GM19452 (cell line): ENCODE data around the gene XAF1.
"Not testable (repeated sequence)": the region's sequence is repeated elsewhere in the genome, so short reads cannot be mapped to it uniquely, and the experiment has no call there.

Experiments used
- ATAC-seq: cut with Tn5 transposase; IDR thresholded peaks from one replicate; pipeline ENCODE4 v1.9.1; 2021; ENCODE audit not compliant: unreplicated experiment

Gene XAF1

GRCh38 chr17:6797718-6798351 lies 42.0 kb downstream of the XAF1 start:
- ATAC-seq, result no peak

- no peak for ATAC-seq
These were observed 43.9 kb downstream of the XAF1 start for GRCh38 chr17:6799738-6800137.

- no peak for ATAC-seq
These were observed 44.7 kb downstream of the XAF1 start for GRCh38 chr17:6800422-6801027.

DNA sequence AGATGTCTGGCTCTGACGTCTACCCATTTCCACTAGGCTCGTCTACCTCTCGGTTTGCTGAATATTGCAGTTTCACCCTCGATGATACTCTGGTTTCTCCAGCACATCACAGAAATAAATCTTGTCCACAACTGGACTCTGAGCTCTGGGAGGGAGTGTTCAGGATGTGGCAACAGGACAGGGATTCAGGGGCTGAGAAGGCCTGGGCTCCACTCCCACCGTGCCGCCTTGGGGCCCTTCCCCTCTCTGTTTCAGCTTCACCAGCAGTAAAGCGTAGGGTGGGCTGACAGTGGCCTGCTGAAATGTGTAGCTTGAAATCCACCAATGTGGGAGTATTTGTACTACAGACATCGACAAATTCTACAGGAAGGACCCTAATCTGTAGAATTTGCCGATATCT lies 55.7 kb downstream of the XAF1 start:
- no peak for ATAC-seq

DNA sequence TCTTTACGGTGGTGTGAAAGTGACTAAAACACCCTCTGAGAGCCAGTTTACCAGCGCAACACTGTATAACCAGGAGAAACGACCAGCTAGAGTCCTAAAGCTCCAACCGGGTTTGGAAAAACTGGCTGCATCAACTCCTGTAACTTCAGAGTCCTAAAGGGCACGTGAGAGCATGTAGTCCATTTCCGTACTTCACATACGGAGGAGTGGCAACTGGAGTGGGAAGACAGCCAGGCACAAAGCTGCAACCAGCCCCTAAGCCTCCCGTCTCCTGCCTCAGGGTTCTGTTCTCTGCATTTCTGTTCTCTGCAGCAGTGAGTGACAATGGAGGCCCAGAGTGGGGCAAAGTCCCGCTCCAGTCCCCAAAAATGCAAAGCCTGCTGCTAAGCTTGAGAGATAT lies 56.4 kb downstream of the XAF1 start:
- ATAC-seq, result no peak

GRCh38 chr17:6815775-6816174 lies 59.9 kb downstream of the XAF1 start:
- ATAC-seq, result no peak

GRCh38 chr17:6816368-6816767 lies 60.5 kb downstream of the XAF1 start:
- ATAC-seq, result not testable (repeated sequence)

DNA sequence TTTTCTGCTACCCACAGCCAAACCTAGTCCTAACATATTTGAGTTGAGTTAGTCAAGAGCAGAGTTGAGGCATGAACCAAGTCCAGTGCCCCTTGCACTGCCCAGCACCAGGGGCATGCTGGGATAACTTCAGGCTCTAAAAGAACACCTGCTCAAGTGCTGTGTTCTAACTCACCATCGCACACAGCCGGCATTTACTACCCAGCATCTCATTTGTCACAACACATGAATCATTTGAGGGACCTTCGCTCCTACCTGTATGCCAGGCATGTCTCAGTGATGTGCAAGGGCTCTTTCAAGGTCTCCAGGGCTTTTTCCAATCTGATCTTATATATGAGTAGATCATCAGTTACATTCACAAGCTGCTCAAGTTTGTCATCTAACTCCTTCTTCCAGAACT lies 63.1 kb downstream of the XAF1 start:
- no peak for ATAC-seq

DNA sequence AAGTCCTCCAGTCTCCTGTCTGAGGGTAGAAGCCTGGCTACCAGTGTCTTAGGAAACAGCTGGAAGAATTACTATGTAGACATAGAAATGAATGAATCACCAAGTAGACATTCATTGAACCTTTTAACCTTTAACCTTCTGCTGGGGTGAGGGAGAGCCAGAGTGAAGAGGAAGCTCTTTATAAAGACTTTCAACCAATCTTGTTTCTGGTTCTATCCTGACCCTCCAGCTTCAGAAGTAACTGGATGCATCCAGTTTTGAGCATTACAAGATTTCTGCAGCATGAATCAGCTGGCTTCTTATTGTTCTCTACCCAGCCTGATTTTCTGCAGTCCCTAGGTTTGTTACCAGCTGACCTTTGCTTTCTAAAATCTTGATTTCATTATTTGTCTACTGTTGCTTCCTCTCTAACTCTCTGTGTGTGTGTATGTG lies 67.2 kb downstream of the XAF1 start:
- no peak for ATAC-seq
